GM19328 (cell line): ENCODE measurements around the gene KLHL24.
"Not testable (repeated sequence)": the region's sequence is repeated elsewhere in the genome, so short reads cannot be mapped to it uniquely, and the experiment has no call there.

Experiments
- ATAC-seq: cut with Tn5 transposase; IDR thresholded peaks from one replicate; pipeline ENCODE4 v1.9.1; 2021; ENCODE audit warnings: mild to moderate bottlenecking, moderate library complexity; ENCODE audit not compliant: unreplicated experiment

KLHL24 gene

DNA sequence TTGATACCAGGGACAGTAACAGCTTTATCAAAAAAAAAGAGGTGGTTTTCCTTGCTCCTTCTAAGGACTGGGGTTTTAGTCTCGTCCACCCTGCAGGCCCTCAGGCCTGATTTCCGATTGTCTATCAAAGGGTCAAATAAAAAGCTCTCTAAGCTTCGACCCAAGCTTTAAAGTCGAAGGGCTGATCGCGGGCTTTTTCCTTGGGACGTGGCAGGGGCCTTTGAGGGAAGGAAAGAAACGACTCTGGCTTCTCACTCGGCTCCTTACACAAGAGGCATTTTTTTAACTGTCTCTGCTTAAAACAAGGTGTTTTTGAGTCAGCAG is 354 bp upstream of the KLHL24 start:
- ATAC-seq, result no peak

DNA sequence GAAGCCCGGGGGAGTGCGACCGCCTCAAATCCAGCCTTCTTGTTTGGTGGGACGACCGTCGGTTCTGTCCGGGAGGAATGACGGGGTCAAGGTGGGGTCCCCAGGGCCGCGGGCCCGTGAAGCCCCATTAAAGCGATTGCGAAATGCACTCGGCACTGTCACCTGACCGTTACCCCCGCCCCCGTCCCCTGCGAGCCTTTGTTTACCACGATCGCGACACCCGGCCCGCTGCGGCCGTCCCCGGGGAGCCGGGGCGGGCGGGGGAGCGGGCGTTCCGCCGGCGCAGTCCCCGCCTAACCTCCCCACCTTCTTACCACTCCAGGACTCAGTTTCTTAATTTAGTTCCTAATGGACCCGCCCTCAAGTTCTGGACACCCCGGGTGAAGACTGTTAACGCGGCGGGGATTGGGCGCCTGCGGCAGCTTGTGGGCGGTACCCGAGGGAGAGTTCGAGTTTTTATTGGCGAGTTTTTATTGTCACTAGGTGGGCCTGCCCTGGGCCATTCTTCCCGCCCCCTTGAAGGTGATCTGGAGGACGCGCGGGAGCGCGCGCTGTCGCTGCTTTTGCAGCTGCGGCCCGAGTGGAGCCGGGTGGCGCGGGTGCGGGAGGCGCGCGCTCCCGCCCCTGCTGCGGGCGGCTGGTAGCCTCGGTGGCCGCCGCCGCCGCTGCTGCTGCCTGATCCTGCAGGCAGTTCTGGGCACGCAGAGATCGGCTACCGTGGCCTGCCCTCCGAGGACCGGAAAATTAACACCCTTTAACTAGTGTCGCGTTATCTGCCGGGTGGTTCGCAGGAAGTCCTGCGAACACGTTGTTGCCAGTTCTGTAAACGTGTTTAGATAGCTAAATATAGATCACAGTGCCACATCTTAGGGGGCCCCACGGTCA is 1.0 kb downstream of the KLHL24 start:
- ATAC-seq, result peak; percentile 75

DNA sequence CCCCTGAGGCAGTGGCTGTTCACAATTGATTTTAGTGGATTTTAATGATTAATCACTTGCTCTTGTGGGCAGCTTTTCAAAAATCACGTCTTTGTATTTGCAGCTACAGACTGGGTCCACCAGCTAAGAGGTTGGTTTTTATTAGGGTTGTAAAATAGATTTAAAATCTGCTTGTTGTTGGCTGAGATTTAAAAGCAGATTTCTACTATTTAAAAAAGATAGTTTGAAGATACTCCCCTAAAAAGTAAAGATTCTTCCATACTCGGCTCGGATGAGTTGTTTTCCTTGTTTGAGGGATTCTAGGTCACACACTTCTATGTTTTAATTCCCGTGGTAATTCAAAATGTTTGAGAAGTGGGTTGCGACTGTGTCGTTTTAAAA is 1.7 kb downstream of the KLHL24 start:
- no peak for ATAC-seq

DNA sequence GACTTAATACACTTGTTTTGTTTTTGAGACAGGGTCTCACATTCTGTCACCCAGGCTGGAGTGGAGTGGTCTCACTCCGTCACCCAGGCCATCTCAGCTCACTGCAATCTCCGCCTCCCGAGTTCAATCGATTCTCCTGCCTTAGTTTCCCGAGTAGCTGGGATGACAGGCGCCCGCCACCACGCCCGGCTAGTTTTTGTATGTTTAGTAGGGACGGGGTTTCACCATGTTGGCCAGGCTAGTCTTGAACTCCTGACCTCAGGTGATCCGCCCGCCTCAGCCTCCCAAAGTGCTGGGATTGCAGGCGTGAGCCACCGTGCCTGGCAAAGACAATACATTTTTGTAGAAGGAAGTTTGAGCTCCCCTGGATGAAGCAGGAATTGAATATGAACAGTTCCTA is 2.2 kb downstream of the KLHL24 start:
- ATAC-seq, result not testable (repeated sequence)

DNA sequence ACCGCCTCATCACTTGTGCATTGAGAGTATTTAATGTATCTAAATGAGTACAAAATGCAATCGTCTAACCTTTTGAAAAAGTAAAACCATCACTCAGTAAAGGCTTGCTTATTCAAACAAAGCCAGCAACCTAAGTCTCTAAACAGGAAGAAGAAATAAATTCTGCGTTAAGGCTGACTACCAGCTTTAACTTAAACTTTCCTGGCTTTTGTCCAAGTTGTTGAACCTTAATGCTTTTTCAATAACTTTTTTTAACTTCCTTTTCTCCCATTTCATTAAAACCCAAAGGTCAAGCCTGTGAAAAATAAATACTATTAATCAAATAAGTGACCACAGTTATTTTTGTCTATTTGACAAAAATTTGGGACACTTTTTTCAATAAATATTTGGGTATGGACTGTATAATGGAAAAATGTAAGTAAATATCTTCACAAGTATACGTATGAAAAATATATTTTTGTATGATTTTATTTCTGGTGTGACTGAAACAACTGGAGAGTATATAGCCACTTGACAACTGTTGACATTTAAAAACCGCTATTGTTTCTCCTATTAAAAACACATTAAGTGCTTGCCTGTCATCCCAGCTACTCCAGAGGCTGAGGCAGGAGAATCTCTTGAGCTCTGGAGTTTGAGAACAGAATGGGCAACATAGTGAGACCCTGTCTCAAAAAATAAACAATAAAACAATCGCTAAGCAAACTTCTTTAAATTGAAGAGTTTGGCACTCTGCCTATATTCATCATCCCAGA is 2.9 kb downstream of the KLHL24 start:
- no peak for ATAC-seq

DNA sequence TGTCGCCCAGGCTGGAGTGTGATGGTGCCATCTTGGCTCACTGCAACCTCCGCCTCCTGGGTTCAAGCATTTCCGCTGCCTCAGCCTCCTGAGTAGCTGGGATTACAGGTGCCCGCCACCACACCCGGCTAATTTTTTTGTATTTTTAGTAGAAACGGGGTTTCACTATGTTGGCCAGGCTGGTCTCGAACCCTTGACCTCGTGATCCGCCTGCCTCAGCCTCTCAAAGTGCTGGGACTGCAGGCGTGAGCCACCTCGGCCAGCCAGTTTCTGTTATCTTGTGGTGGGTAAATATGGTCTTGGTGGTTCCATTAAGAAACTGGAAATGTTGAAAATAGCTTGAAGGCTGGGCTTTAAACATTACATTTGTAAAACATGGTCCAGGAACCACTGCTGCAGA is 5.2 kb downstream of the KLHL24 start:
- ATAC-seq, result not testable (repeated sequence)

DNA sequence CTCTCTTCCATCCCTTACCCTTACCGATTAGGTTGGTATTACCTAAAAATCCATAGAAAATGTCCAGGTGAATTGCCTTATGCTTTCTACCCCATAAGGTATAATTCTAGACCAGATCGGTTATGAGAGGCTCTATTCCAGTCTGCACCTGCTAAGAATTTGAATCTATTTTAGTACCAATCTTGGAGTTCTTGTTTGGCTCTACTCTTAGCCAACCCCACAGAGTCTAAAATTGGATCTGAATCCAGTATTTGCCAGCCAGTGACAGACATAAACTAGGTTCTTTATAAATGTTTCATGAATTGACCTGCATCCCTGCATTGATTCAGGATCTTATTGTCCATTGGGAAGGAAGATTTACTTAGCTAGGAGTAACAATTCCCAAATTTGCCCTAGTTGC is 6.5 kb downstream of the KLHL24 start:
- no peak for ATAC-seq

DNA sequence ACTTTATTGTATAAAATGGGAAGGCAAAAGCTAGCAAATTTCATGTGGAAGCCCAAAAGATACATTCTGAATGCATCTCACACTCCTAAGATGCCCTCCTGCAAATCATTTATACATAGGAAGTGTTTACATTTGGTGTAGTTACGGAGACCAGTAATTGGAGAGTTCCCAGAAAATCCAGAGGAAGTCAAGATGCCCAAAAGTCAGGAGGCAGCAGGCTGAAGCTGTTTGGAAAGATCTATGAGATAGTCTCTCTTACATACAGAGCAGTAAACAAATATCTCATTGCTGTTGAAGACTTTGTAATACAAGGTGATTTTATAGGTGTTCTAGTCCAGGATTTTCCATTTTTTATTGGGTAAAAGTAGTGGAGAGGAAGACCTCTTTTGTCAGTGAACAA is 8.8 kb downstream of the KLHL24 start:
- no peak for ATAC-seq

DNA sequence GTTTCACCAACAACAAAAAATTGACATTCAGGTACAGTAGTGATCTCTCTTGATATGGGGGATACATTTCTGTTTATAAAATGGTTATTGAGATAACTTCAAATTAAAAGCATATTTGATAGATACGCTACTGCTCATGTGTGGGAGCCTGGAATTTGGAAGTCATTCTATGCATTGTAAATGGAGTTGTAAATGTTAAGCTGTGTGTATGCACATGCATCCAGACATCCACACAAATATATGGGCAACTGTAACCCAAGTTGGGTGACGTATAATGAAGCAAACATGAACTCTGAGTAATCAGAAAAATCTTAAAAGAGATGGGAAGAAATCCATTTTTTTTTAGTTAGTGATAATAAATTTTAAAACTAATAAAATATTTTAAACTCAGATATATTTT is 9.8 kb downstream of the KLHL24 start:
- ATAC-seq, result no peak

DNA sequence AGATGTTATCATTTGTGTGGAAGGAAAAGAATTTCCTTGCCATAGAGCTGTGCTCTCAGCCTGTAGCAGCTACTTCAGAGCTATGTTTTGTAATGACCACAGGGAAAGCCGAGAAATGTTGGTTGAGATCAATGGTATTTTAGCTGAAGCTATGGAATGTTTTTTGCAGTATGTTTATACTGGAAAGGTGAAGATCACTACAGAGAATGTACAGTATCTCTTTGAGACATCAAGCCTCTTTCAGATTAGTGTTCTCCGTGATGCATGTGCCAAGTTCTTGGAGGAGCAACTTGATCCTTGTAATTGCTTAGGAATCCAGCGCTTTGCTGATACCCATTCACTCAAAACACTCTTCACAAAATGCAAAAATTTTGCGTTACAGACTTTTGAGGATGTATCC is 15.1 kb downstream of the KLHL24 start:
- no peak for ATAC-seq

DNA sequence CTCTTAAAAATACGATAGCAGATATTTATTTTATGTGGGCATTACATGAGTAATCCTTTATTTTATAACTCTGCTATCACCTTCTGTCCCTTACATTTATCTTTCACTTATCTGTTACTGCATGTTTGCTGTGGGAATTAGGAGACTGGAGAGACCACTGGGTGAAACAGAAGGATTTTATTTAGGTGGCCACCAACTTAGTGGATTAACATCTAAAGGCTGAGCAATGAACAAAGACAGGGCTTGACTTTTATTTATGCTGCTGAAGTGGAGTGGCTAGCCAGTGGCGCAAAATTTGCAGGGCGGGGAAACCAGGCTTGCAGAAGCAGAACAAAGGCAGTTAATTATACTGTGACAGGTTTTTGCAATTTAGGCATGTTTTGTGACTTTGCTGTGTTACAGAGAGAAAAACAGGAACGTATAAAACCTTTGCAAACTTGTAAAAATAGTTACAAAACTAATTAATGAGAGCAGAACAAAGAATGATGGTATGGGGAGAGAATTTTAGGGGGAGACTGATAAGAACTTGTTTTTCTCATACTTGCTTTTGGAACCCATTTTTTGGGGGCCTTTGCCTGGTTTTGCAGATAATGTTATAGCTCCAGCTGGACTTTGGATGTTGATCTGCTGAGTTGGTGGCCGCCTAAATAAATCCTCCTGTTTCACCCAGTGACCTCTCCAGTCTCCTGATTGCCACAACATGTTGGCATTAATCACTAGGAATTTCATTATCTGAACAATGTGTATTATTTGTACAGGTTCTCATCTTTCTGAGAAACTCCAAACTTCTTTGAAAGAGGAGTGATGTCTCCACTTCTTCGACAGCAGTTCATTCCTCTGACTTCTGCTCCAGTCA is 18.0 kb downstream of the KLHL24 start:
- no peak for ATAC-seq

DNA sequence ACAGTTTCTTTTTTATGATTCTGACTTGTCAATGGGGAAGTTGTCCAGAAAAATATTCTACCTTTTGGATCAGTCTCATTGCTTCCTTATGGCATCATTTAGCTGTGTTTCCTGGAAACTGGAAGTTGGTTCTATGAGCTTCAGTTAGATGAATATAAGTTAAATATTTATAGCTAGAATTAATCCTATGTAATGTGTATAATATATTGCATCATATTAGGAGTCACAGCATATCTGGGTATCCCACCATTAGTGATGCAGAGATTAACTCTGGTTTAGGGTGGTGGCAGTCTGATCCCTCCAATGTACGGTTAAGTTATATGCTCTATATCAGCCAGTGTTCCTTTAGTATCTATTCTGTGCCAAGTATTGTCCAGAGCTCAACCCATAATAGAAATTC is 19.3 kb downstream of the KLHL24 start:
- ATAC-seq, result no peak

DNA sequence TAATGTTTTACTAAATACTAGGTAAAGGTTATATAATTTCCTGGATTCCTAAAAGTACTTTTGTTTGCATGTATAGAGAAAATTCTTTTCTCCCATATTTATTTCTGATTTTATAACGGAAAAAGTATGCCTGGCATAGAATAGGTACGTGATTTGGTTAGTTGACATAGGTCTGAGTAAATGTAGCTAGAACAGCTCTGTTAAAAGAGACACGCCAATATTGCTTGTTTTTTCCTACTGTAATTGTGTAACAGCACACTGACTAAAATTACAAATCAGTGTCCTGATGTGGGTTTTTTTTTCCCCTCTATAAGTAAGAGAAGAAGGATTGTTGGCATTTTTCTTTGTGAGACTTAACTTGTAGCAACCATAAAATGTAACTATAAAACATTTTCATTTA is 26.7 kb downstream of the KLHL24 start:
- ATAC-seq, result no peak

DNA sequence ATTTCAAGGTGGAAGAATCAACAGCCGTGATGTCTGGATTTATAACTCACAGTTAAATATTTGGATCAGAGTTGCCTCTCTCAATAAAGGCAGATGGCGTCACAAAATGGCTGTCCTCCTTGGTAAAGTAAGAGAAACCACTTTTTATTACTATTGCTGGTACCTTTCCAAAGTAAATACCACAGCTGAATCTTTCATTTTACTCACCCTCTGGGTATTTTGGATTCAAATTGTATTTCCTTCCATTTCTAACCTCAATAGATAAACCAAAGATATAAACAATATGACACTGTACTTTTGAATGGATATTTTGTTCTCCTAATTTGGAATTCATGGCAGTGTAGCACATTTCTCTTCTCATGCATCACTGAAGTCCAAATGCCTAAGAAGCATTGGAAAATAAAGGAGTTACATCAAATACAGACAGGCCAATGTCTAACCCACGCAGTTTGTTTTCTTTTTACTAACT is 29.5 kb downstream of the KLHL24 start:
- ATAC-seq, result no peak

DNA sequence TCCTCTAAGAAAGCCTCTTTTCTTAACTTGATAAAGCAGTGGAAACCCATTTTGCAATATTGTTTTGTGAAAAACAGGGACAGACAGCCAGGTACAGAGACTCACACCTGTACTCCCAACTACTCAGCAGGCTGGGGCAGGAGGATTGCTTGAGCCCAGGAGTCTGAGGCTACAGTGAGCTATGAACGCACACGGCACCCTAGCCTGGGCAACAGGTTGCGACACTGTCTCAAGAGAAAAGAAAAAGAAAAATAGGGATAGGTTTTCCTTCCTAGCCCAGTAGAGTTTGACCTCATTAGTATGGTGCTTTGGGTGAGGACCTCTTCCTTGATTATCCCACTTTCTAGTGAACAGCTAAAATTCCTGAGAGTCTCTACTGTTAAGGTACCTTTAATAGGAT is 44.6 kb downstream of the KLHL24 start:
- ATAC-seq, result no peak

DNA sequence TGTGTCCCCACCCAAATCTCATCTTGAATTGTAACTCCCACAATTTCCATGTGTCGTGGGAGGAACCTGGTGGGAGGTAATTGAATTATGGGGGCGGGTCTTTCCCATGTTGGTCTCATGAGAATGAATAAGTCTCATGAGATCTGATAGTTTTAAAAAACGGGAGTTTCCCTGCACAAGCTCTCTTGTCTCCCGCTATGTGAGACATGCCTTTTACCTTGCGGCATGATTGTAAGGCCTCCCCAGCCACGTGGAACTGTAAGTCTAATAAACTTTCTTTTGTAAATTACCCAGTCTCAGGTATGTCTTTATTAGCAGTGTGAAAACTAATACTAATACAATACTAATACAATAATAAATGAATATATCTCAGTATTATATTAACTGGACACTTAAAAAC is 52.3 kb downstream of the KLHL24 start:
- ATAC-seq, result no peak

DNA sequence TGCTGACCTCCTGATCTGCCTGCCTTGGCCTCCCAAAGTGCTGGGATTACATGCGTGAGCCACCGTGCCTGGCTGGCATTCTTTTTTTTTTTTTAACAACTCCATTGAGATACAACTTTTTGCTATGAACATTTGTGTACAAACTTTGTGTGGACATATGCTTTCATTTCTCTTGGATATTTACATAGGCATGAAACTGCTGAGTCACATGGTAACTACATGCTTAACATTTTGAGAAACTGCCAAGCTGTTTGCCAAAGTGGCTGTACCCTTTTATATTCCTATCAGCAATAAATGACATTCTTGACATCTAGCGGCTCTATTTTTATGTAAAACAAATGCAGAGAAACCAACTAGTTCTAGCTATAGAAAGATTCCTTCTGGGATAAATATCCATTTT is 53.5 kb downstream of the KLHL24 start:
- no peak for ATAC-seq

DNA sequence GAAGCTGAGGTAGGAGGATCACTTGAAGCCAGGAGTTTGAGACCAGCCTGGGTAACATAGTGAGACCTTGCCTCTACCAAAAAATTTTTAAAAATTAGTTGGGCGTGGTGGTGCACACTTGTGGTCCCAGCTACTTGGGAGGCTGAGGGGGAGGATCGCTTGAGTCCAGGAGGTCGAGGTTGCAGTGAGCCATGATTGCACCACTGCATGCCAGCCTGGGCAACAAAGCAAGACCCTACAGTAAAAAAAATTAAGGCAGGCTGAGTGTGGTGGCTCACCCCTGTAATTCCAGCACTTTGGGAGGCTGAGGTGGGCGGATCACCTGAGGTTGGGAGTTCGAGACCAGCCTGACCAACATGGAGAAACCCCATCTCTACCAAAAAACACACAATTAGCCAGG is 54.2 kb downstream of the KLHL24 start:
- not testable (repeated sequence) for ATAC-seq

DNA sequence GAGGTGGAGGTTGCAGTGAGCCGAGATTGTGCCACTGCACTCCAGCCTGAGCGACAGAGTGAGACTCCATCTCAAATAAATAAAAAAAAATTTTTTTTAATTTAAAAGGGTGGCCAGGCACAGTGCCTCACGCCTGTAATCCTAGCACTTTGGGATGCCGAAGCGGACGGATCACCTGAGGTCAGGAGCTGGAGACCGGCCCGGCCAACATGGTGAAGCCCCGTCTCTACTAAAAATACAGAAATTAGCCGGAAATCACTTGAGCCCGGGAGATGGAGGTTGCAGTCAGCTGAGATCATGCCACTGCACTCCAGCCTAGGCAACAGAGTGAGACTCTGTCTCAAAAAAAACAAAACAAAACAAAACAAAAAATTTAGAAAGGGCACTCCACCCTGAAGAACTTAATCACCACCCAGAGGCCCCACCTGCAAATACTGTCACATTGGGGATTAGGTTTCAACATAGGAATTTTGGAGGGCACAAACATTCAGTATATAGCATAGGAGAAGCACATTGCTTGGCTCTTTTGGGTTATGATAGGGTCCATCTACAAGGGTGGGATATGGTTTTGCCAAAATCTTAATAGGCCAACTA is 55.1 kb downstream of the KLHL24 start:
- ATAC-seq, result no peak

DNA sequence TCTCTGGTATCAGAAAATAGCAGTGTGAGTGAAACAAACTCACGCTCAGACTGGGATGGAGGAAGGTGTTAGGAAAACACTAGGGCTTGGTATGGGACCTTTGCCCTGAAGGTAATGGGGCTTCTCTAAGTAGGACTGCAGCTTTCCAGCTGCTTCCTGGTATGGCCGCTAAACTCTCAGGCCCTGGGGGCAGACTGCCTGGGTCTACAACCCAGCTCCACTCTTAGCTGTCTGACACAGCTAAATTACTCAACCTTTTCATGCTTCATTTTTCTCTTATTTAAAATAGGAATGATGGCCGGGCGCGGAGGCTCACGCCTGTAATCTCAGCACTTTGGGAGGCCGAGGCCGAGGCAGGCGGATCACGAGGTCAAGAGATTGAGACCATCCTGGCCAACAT is 57.0 kb downstream of the KLHL24 start:
- no peak for ATAC-seq
